Uterus (tissue), 2 donors: ENCODE data around the gene PPP2R2B.

Source experiments
- CTCF ChIP-seq, 4 experiments: fragments of 200-600 bp in 2 of 4; fragments of 450-650 bp in 2 of 4; sonication (generic) in 2 of 4; IDR thresholded peaks; one replicate each; pipeline ENCODE4 v1.5.1; 2016 to 2019; ENCODE audit warnings: antibody characterized with exemption in 4 of 4, mild to moderate bottlenecking in 2 of 4, moderate library complexity in 1 of 4
- POLR2A ChIP-seq, 2 donors: fragments of 450-650 bp; IDR thresholded peaks; one replicate each; pipeline ENCODE4 v1.6.1; 2016; ENCODE audit warnings: antibody characterized with exemption in 2 of 2, mild to moderate bottlenecking in 1 of 2, moderate library complexity in 1 of 2

DNA sequence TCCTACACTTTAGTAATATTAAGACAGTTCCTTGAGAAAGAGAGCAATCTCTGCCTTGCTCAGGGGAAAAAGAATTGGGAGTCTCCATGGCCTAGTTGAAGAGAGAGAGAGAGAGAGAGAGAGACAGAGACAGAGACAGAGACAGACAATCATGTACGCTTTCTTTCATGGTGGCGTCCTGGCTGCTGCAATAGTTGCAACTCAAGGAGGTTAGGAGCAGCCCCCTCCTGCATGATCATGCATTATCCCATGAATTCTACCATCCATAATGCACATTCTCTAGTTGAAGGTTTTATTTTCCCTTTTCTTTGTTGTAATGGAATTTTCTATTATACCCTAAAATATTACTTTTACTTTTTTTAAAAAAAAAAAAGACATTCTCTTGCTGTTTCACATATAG, 50.7 kb downstream of the PPP2R2B start:
- TF ChIP-seq CTCF (IDR thresholded peaks at IDR 0.05) (no peak), POLR2A (IDR thresholded peaks at IDR 0.05) (no peak)
